Loucy (cell line): ENCODE data around the gene CCDC194.

Experiments
- H2AFZ ChIP-seq: fragments of 200-600 bp; sonication (generic); 2 replicates; pipeline ENCODE4 v1.6.0; 2016; ENCODE audit warnings: antibody characterized with exemption, mild to moderate bottlenecking, low read length, moderate library complexity
- H3F3A ChIP-seq: fragments of 200-600 bp; 2 replicates; pipeline ENCODE4 v1.6.0; 2016; ENCODE audit warnings: antibody characterized with exemption, low read depth, mild to moderate bottlenecking
- H3K27me3 ChIP-seq: fragments of 200-600 bp; sonication (generic); 2 replicates; pipeline ENCODE4 v1.6.1; 2014; ENCODE audit warnings: low read length, mild to moderate bottlenecking; ENCODE audit not compliant: insufficient read depth, poor library complexity, severe bottlenecking
- H3K36me3 ChIP-seq: fragments of 200-600 bp; sonication (generic); 2 replicates; pipeline ENCODE4 v1.6.1; 2016; ENCODE audit warnings: low read length; ENCODE audit not compliant: insufficient read depth
- H3K4me1 ChIP-seq: fragments of 200-600 bp; sonication (generic); 2 replicates; pipeline ENCODE4 v1.5.1; 2014; ENCODE audit warnings: low read length, mild to moderate bottlenecking; ENCODE audit not compliant: insufficient read depth, poor library complexity, severe bottlenecking
- H3K4me2 ChIP-seq: fragments of 200-600 bp; sonication (generic); 2 replicates; pipeline ENCODE4 v1.6.0; 2014; ENCODE audit warnings: antibody characterized with exemption, low read length, low read depth, mild to moderate bottlenecking; ENCODE audit not compliant: poor library complexity, severe bottlenecking
- H3K4me3 ChIP-seq: fragments of 200-600 bp; sonication (generic); 2 replicates; pipeline ENCODE4 v1.5.1; 2014; ENCODE audit warnings: low read length, mild to moderate bottlenecking, mixed read lengths; ENCODE audit not compliant: poor library complexity, severe bottlenecking
- H3K79me2 ChIP-seq: fragments of 200-600 bp; sonication (generic); 2 replicates; pipeline ENCODE4 v1.6.1; 2014; ENCODE audit warnings: low read length; ENCODE audit not compliant: insufficient read depth
- H3K9ac ChIP-seq: fragments of 200-600 bp; sonication (generic); 2 replicates; pipeline ENCODE4 v1.6.0; 2014; ENCODE audit warnings: mild to moderate bottlenecking, low read depth, low read length, moderate library complexity; ENCODE audit not compliant: poor library complexity, severe bottlenecking
- H3K9me2 ChIP-seq: fragments of 200-600 bp; sonication (generic); replicated peaks from 2 replicates; pipeline ENCODE4 v1.6.1; 2016; ENCODE audit warnings: low read depth, low read length, mixed read lengths
- H3K9me3 ChIP-seq: fragments of 200-600 bp; sonication (generic); 2 replicates; pipeline ENCODE4 v1.6.1; 2014; ENCODE audit warnings: mild to moderate bottlenecking, antibody characterized with exemption, low read length, low read depth; ENCODE audit not compliant: insufficient read depth
- H4K20me1 ChIP-seq: fragments of 200-600 bp; sonication (generic); 2 replicates; pipeline ENCODE4 v1.6.0; 2014; ENCODE audit warnings: antibody characterized with exemption, low read length, mild to moderate bottlenecking; ENCODE audit not compliant: insufficient read depth, poor library complexity, severe bottlenecking
- CTCF ChIP-seq: fragments of 200-600 bp; sonication (generic); conservative IDR thresholded peaks from 2 replicates; pipeline ENCODE4 v1.5.1; 2014; ENCODE audit warnings: mild to moderate bottlenecking, antibody characterized with exemption, low read length
- EZH2phosphoT487 ChIP-seq: fragments of 200-600 bp; IDR thresholded peaks from 2 replicates; pipeline ENCODE4 v1.6.1; 2018; ENCODE audit warnings: antibody characterized with exemption, mild to moderate bottlenecking, moderate library complexity, borderline replicate concordance

Gene CCDC194

GRCh38 chr19:17359905-17360800, 33.8 kb downstream of the CCDC194 start:
- no peak overlapping the region for H2AFZ ChIP-seq
- H3K79me2 ChIP-seq, result no peaks in the 10 kb centered on the region
- H3K27me3 ChIP-seq, result no peaks in the 10 kb centered on the region
- no peaks in the 10 kb centered on the region for H3K9me2 ChIP-seq
- H3F3A ChIP-seq, result no peaks in the 10 kb centered on the region
- no peaks in the 10 kb centered on the region for H3K4me1 ChIP-seq
- no peak overlapping the region for H3K4me2 ChIP-seq
- no peaks in the 10 kb centered on the region for H4K20me1 ChIP-seq
- H3K9me3 ChIP-seq, result no peaks in the 10 kb centered on the region
- no peaks in the 10 kb centered on the region for H3K36me3 ChIP-seq
- no peak overlapping the region for H3K4me3 ChIP-seq
- TF ChIP-seq CTCF (no peak), EZH2phosphoT487 (no peak)
- no peak overlapping the region for H3K9ac ChIP-seq

GRCh38 chr19:17358395-17358794, 35.6 kb downstream of the CCDC194 start:
- Histone ChIP-seq H3K9me2 (no peaks in the 10 kb centered on the region), H3K9me3 (no peaks in the 10 kb centered on the region), H3K27me3 (no peaks in the 10 kb centered on the region), H3K4me1 (no peaks in the 10 kb centered on the region), H3F3A (no peaks in the 10 kb centered on the region), H3K36me3 (no peaks in the 10 kb centered on the region), H2AFZ (no peak overlapping the region), H3K4me3 (no peak overlapping the region), H3K4me2 (no peak overlapping the region), H3K9ac (no peak overlapping the region), H3K79me2 (no peaks in the 10 kb centered on the region), H4K20me1 (no peaks in the 10 kb centered on the region)
- no peak for TF ChIP-seq EZH2phosphoT487
- TF ChIP-seq CTCF, result no peak

GRCh38 chr19:17357724-17358123, 36.3 kb downstream of the CCDC194 start:
- Histone ChIP-seq H3K9ac (no peak overlapping the region), H3K9me3 (no peaks in the 10 kb centered on the region), H4K20me1 (no peaks in the 10 kb centered on the region), H3K4me3 (no peak overlapping the region), H2AFZ (no peak overlapping the region), H3K36me3 (no peaks in the 10 kb centered on the region), H3K4me1 (no peaks in the 10 kb centered on the region), H3F3A (no peaks in the 10 kb centered on the region), H3K27me3 (no peaks in the 10 kb centered on the region), H3K4me2 (no peak overlapping the region), H3K79me2 (no peaks in the 10 kb centered on the region), H3K9me2 (no peaks in the 10 kb centered on the region)
- TF ChIP-seq EZH2phosphoT487 (no peak), CTCF (no peak)
